HepG2 (cell line): ENCODE measurements around the gene SHISA5. TPM values are rescaled to one million over a fixed set of nuclear protein-coding genes. Genes with fewer than 3 reads are reported as not detected.

ENCODE experiments used
- CCDC6 ChIP-seq: sonication (generic); formaldehyde crosslinking; IDR thresholded peaks from 2 replicates; pipeline ENCODE4 v1.8.1; 2022; ENCODE audit warnings: mild to moderate bottlenecking, missing genetic modification reagents, moderate library complexity
- GLI4 ChIP-seq: sonication (generic); formaldehyde crosslinking; IDR thresholded peaks from 2 replicates; pipeline ENCODE4 v1.5.1; 2020; ENCODE audit warnings: missing genetic modification reagents, mild to moderate bottlenecking, moderate library complexity, borderline replicate concordance
- HMG20A ChIP-seq: IDR thresholded peaks from 2 replicates; pipeline ENCODE4 v1.6.1; 2016; ENCODE audit warnings: borderline replicate concordance
- MTF2 ChIP-seq: sonication (generic); formaldehyde crosslinking; IDR thresholded peaks from 2 replicates; pipeline ENCODE4 v1.5.0; 2020; ENCODE audit warnings: missing genetic modification reagents, borderline replicate concordance
- NFE2L2 ChIP-seq: fragments of 150-350 bp; IDR thresholded peaks from 2 replicates; pipeline ENCODE4 v1.6.1; 2014; ENCODE audit warnings: low read length
- PCBP2 ChIP-seq: fragments of 200-400 bp; formaldehyde crosslinking; optimal IDR thresholded peaks from 2 replicates; pipeline ENCODE3; 2018; ENCODE audit warnings: low read length, low read depth; ENCODE audit not compliant: poor library complexity, severe bottlenecking
- ZBTB20 ChIP-seq: sonication (generic); formaldehyde crosslinking; IDR thresholded peaks from 2 replicates; pipeline ENCODE4 v1.8.1; 2023; ENCODE audit warnings: missing genetic modification reagents, low read depth, mild to moderate bottlenecking, borderline replicate concordance
- ZBTB42 ChIP-seq: sonication (generic); formaldehyde crosslinking; IDR thresholded peaks from 2 replicates; pipeline ENCODE4 v1.5.0; 2020; ENCODE audit warnings: mild to moderate bottlenecking, missing genetic modification reagents
- ZFY ChIP-seq: sonication (generic); formaldehyde crosslinking; IDR thresholded peaks from 2 replicates; pipeline ENCODE4 v1.4.0; 2020; ENCODE audit warnings: missing genetic modification reagents
- ZNF207 ChIP-seq: fragments of 450-650 bp; IDR thresholded peaks from 2 replicates; pipeline ENCODE4 v1.6.1; 2016; ENCODE audit warnings: antibody characterized with exemption, borderline replicate concordance
- ZNF24 ChIP-seq: fragments of 450-650 bp; IDR thresholded peaks from 2 replicates; pipeline ENCODE4 v1.6.1; 2017; ENCODE audit warnings: antibody characterized with exemption, mild to moderate bottlenecking
- ZNF432 ChIP-seq: sonication (generic); formaldehyde crosslinking; IDR thresholded peaks from 2 replicates; pipeline ENCODE4 v1.5.0; 2020; ENCODE audit warnings: missing genetic modification reagents, mild to moderate bottlenecking, borderline replicate concordance
- ZNF678 ChIP-seq: sonication (generic); formaldehyde crosslinking; IDR thresholded peaks from 2 replicates; pipeline ENCODE4 v1.4.0; 2020; ENCODE audit warnings: mild to moderate bottlenecking, missing genetic modification reagents
- polyA plus RNA-seq, 8 experiments: library from polyadenylated mRNA; depleted of rRNA in 3 of 8; stranded (reverse) in 7 of 8; unstranded in 1 of 8; fragments of >200 nt; fragmentation: Illumina TruSeq in 4 of 8; extraction: Trizol in 4 of 8; gene quantifications; 2 replicates each; pipeline versions ENCODE4 v1.2.1 to v1.2.3, GENCODE V29; 2011 to 2016; ENCODE audit warnings: low read depth in 4 of 8, missing spikeins in 1 of 8, mixed read lengths in 1 of 8; ENCODE audit not compliant: insufficient read depth in 1 of 8
- total RNA-seq, 5 experiments: library from RNA; depleted of rRNA; stranded (reverse); fragments of >200 nt; fragmentation: Illumina TruSeq; extraction: Trizol; gene quantifications; 2 replicates each; pipeline ENCODE4 v1.2.3, GENCODE V29; 2016; ENCODE audit warnings: low read depth in 1 of 5
- TF ChIP-seq, protein P1 (sequence below): sonication (generic); formaldehyde crosslinking; IDR thresholded peaks from 2 replicates; pipeline ENCODE4 v1.5.1; 2020; ENCODE audit warnings: mild to moderate bottlenecking, missing genetic modification reagents
- TF ChIP-seq, protein P2 (sequence below): sonication (generic); formaldehyde crosslinking; conservative IDR thresholded peaks from 2 replicates; pipeline ENCODE4 v1.4.0; 2020; ENCODE audit warnings: missing genetic modification reagents
- TF ChIP-seq, protein P3 (sequence below): sonication (generic); formaldehyde crosslinking; IDR thresholded peaks from 2 replicates; pipeline ENCODE4 v1.8.1; 2023; ENCODE audit warnings: mild to moderate bottlenecking, missing genetic modification reagents, borderline replicate concordance
- TF ChIP-seq, protein P4 (sequence below): sonication (generic); formaldehyde crosslinking; IDR thresholded peaks from 2 replicates; pipeline ENCODE4 v1.4.0; 2020; ENCODE audit warnings: missing genetic modification reagents, borderline replicate concordance

The SHISA5 gene
- total and polyA plus RNA-seq, 2 of the 13 experiments (the other 11 are each of a cell fraction or from before 2014, with no cell fraction given) = 75.8 to 91.4 TPM

DNA sequence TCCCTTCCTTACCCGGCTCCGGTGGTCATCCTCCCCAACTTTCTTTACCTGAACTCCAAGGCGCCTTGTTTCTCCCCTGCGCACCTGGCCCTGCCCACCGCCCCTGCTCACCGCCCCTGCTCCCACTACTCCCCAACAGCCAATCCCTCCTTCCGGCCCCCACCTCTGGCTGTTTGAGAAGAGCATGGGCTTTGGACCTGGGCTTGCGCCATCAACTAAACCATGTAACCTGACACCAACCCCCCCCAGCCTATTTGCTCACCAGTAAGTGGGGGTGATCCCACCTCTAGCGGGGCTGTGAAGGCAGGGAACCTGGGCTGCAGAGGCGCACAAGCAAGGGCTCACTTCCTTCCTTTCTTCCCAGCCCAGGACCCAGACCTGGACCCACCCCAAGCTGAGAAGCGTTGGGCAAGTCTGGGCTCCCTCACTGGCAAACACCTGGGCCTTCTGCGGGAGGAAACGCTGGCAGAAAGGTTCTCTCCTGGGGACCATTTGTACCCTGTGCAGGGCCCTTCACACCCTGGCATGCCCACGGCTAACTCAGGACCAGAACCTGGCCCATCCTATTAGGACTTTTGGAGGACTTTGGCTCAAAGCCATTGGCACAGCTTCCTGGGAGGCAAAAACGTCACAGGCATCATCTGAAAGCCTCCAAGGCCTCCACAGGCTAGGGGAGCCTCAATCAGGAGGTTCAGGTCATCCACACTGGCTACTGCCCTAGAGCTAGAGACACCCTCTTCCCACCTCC, 73.8 kb downstream of the SHISA5 start, which contains the start of gene PLXNB1 (continued):
- TF ChIP-seq ZNF207 = no peak
- TF ChIP-seq, protein P1, sequence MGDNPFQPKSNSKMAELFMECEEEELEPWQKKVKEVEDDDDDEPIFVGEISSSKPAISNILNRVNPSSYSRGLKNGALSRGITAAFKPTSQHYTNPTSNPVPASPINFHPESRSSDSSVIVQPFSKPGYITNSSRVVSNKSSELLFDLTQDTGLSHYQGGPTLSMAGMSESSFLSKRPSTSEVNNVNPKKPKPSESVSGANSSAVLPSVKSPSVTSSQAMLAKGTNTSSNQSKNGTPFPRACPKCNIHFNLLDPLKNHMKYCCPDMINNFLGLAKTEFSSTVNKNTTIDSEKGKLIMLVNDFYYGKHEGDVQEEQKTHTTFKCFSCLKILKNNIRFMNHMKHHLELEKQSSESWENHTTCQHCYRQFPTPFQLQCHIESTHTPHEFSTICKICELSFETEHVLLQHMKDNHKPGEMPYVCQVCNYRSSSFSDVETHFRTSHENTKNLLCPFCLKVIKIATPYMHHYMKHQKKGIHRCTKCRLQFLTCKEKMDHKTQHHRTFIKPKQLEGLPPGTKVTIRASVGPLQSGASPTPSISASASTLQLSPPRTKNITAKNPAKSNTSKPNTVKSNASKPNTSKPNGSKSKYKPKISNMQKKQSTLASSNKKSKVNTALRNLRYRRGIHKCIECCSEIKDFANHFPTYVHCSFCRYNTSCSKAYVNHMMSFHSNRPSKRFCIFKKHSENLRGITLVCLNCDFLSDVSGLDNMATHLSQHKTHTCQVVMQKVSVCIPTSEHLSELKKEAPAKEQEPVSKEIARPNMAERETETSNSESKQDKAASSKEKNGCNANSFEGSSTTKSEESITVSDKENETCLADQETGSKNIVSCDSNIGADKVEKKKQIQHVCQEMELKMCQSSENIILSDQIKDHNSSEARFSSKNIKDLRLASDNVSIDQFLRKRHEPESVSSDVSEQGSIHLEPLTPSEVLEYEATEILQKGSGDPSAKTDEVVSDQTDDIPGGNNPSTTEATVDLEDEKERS = peak; percentile 76; the same call in 1 of the 2 replicates
- TF ChIP-seq GLI4 (CRISPR knock-in tag) = no peak; the same call in 1 of the 2 replicates
- no peak for TF ChIP-seq NFE2L2
- no peak for TF ChIP-seq ZBTB42
- TF ChIP-seq ZNF678 = 0 out of 2 replicates have a peak, but pooled peaks have one; percentile 61
- TF ChIP-seq, protein P2, sequence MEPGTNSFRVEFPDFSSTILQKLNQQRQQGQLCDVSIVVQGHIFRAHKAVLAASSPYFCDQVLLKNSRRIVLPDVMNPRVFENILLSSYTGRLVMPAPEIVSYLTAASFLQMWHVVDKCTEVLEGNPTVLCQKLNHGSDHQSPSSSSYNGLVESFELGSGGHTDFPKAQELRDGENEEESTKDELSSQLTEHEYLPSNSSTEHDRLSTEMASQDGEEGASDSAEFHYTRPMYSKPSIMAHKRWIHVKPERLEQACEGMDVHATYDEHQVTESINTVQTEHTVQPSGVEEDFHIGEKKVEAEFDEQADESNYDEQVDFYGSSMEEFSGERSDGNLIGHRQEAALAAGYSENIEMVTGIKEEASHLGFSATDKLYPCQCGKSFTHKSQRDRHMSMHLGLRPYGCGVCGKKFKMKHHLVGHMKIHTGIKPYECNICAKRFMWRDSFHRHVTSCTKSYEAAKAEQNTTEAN (CRISPR knock-in tag) = peak; percentile 74
- TF ChIP-seq, protein P3, sequence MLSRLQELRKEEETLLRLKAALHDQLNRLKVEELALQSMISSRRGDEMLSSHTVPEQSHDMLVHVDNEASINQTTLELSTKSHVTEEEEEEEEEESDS (CRISPR knock-in tag) = 0 out of 2 replicates have a peak, but pooled peaks have one; percentile 66
- TF ChIP-seq, protein P4, sequence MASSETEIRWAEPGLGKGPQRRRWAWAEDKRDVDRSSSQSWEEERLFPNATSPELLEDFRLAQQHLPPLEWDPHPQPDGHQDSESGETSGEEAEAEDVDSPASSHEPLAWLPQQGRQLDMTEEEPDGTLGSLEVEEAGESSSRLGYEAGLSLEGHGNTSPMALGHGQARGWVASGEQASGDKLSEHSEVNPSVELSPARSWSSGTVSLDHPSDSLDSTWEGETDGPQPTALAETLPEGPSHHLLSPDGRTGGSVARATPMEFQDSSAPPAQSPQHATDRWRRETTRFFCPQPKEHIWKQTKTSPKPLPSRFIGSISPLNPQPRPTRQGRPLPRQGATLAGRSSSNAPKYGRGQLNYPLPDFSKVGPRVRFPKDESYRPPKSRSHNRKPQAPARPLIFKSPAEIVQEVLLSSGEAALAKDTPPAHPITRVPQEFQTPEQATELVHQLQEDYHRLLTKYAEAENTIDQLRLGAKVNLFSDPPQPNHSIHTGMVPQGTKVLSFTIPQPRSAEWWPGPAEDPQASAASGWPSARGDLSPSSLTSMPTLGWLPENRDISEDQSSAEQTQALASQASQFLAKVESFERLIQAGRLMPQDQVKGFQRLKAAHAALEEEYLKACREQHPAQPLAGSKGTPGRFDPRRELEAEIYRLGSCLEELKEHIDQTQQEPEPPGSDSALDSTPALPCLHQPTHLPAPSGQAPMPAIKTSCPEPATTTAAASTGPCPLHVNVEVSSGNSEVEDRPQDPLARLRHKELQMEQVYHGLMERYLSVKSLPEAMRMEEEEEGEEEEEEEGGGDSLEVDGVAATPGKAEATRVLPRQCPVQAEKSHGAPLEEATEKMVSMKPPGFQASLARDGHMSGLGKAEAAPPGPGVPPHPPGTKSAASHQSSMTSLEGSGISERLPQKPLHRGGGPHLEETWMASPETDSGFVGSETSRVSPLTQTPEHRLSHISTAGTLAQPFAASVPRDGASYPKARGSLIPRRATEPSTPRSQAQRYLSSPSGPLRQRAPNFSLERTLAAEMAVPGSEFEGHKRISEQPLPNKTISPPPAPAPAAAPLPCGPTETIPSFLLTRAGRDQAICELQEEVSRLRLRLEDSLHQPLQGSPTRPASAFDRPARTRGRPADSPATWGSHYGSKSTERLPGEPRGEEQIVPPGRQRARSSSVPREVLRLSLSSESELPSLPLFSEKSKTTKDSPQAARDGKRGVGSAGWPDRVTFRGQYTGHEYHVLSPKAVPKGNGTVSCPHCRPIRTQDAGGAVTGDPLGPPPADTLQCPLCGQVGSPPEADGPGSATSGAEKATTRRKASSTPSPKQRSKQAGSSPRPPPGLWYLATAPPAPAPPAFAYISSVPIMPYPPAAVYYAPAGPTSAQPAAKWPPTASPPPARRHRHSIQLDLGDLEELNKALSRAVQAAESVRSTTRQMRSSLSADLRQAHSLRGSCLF (CRISPR knock-in tag) = no peak
- TF ChIP-seq MTF2 (CRISPR knock-in tag) = peak; percentile 51; the same call in 1 of the 2 replicates
- TF ChIP-seq ZBTB20 (CRISPR knock-in tag) = peak; percentile 97
- peak; percentile 58; the same call in 1 of the 2 replicates for TF ChIP-seq ZFY
- TF ChIP-seq PCBP2 = no peak
- no peak for TF ChIP-seq ZNF432 (CRISPR knock-in tag)
- no peak for TF ChIP-seq ZNF24
- TF ChIP-seq HMG20A = peak; percentile 53; the same call in 1 of the 2 replicates
- no peak for TF ChIP-seq CCDC6
